Measurements from ENCODE around the gene KCNT2.
"Not testable (repeated sequence)": the region's sequence is repeated elsewhere in the genome, so short reads cannot be mapped to it uniquely, and the experiment has no call there.

The KCNT2 gene

GRCh38 chr1:196308176-196308575 is 300.1 kb downstream of the KCNT2 start:
- no peak for DNase-seq

- DNase-seq = no peak
Observed at GRCh38 chr1:196306421-196306820, 301.8 kb downstream of the KCNT2 start.

GRCh38 chr1:196305216-196305615 is 303.0 kb downstream of the KCNT2 start:
- DNase-seq = no peak

- no peak for DNase-seq
Observed at GRCh38 chr1:196302981-196303380, 305.3 kb downstream of the KCNT2 start.

- no peak for DNase-seq
Observed at GRCh38 chr1:196302420-196302819, 305.8 kb downstream of the KCNT2 start.

GRCh38 chr1:196295766-196296165 is 312.5 kb downstream of the KCNT2 start:
- DNase-seq = no peak

GRCh38 chr1:196278816-196279215 is 329.4 kb downstream of the KCNT2 start:
- no peak for DNase-seq

GRCh38 chr1:196277860-196278259 is 330.4 kb downstream of the KCNT2 start:
- DNase-seq = no peak

- DNase-seq = no peak
Observed at GRCh38 chr1:196271212-196271947, 336.9 kb downstream of the KCNT2 start.

GRCh38 chr1:196263086-196263485 is 345.2 kb downstream of the KCNT2 start:
- DNase-seq = not testable (repeated sequence)

- no peak for DNase-seq
Observed at GRCh38 chr1:196260270-196260669, 348.0 kb downstream of the KCNT2 start.

- no peak for DNase-seq
Observed at GRCh38 chr1:196259316-196259715, 348.9 kb downstream of the KCNT2 start.

GRCh38 chr1:196255762-196256161 is 352.5 kb downstream of the KCNT2 start:
- no peak for DNase-seq

- no peak for DNase-seq
Observed at GRCh38 chr1:196229546-196229945, 378.7 kb downstream of the KCNT2 start.

GRCh38 chr1:196214866-196215265 is 393.4 kb downstream of the KCNT2 start:
- DNase-seq = no peak

- DNase-seq = no peak
Observed at GRCh38 chr1:196209983-196210382, 398.3 kb downstream of the KCNT2 start.

- no peak for DNase-seq
Observed at GRCh38 chr1:196209265-196209664, 399.0 kb downstream of the KCNT2 start.

- no peak for DNase-seq
Observed at GRCh38 chr1:196207612-196208217, 400.5 kb downstream of the KCNT2 start.

- DNase-seq = no peak
Observed at GRCh38 chr1:196205882-196206281, 402.4 kb downstream of the KCNT2 start.

GRCh38 chr1:196196486-196196885 is 411.8 kb downstream of the KCNT2 start:
- DNase-seq = no peak

- DNase-seq = no peak
Observed at GRCh38 chr1:196193896-196194559, 414.2 kb downstream of the KCNT2 start.

GRCh38 chr1:196183941-196184340 is 424.3 kb downstream of the KCNT2 start:
- no peak for DNase-seq

- no peak for DNase-seq
Observed at GRCh38 chr1:196181594-196181878, 426.7 kb downstream of the KCNT2 start.

GRCh38 chr1:196180847-196181593 is 427.2 kb downstream of the KCNT2 start:
- no peak for DNase-seq

All from activated gamma-delta T cell (primary cell).